GM19324 (cell line): ENCODE data around the gene OR4M1.
"Not testable (repeated sequence)": the region's sequence is repeated elsewhere in the genome, so short reads cannot be mapped to it uniquely, and the experiment has no call there.

Experiments used
- ATAC-seq: cut with Tn5 transposase; IDR thresholded peaks from one replicate; pipeline ENCODE4 v1.9.1; 2021; ENCODE audit warnings: mild to moderate bottlenecking, moderate library complexity; ENCODE audit not compliant: unreplicated experiment, low FRiP score

Gene OR4M1

DNA sequence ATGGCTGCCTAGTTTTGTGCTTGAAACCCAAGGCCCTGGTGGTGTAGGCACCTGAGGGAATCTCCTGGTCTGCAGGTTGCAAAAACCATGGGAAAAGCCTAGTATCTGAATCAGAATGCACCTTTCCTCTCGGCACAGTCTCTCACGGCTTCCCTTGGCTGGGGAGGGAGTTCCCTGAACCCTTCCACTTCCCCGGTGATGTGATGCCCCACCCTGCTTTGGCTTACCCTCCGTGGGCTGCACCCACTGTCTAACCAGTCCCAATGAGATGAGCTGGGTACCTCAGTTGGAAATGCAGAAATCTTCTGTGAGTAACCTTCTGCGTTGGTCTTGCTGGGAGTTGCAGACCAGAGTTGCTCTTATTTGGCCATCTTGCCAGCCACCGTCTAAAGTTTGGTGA, 47.7 kb downstream of the OR4M1 start:
- not testable (repeated sequence) for ATAC-seq

DNA sequence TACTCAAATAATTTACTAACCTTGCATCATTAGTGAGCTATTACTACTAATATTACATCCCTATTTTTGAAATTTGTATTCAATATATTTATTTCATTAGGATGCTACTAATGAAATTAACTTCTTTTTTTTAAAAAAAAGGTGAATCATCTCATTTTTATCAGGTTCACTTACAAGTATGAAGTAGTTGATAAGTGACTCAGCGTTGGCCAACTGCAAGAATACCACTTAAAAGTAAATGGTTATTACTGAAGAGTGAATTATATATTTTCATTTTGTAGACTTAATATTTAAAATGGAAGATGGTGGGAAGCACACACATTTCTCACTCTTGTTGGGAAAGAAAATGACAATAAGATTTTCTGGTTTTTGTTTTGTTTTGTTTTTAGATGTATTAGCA, 49.9 kb downstream of the OR4M1 start:
- ATAC-seq, result no peak

GRCh38 chr14:19823765-19824164, 50.5 kb downstream of the OR4M1 start:
- no peak for ATAC-seq

DNA sequence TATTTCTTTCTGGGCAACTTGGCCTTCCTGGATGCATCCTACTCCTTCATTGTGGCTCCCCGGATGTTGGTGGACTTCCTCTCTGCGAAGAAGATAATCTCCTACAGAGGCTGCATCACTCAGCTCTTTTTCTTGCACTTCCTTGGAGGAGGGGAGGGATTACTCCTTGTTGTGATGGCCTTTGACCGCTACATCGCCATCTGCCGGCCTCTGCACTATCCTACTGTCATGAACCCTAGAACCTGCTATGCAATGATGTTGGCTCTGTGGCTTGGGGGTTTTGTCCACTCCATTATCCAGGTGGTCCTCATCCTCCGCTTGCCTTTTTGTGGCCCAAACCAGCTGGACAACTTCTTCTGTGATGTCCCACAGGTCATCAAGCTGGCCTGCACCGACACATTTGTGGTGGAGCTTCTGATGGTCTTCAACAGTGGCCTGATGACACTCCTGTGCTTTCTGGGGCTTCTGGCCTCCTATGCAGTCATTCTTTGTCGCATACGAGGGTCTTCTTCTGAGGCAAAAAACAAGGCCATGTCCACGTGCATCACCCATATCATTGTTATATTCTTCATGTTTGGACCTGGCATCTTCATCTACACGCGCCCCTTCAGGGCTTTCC, 54.4 kb downstream of the OR4M1 start:
- not testable (repeated sequence) for ATAC-seq

GRCh38 chr14:19828314-19828713, 55.0 kb downstream of the OR4M1 start:
- no peak for ATAC-seq
